ENCODE measurements around the gene NRDC.

DNA sequence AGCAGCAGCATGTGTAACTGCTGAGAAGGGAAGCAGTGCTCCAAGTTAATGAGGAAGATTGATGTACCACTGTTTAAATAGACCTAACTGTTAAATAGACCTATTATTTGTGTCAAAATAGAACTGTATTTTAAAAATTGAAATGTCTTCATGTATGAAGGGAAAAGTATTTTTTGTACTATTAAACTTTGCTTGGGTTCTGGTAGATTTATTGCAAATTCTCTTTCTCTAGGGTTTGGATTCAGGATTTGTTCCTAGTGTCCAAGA is 133.3 kb downstream of the NRDC start:
- no peak for TF ChIP-seq POLR2A (IDR thresholded peaks at IDR 0.05)
- TF ChIP-seq, protein P1, sequence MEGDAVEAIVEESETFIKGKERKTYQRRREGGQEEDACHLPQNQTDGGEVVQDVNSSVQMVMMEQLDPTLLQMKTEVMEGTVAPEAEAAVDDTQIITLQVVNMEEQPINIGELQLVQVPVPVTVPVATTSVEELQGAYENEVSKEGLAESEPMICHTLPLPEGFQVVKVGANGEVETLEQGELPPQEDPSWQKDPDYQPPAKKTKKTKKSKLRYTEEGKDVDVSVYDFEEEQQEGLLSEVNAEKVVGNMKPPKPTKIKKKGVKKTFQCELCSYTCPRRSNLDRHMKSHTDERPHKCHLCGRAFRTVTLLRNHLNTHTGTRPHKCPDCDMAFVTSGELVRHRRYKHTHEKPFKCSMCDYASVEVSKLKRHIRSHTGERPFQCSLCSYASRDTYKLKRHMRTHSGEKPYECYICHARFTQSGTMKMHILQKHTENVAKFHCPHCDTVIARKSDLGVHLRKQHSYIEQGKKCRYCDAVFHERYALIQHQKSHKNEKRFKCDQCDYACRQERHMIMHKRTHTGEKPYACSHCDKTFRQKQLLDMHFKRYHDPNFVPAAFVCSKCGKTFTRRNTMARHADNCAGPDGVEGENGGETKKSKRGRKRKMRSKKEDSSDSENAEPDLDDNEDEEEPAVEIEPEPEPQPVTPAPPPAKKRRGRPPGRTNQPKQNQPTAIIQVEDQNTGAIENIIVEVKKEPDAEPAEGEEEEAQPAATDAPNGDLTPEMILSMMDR (IDR thresholded peaks at IDR 0.05) = no peak
- no peak for TF ChIP-seq EP300 (IDR thresholded peaks at IDR 0.05)
